Measurements from ENCODE around the gene EPHB2. TPM values are rescaled to one million over a fixed set of nuclear protein-coding genes. Genes with fewer than 3 reads are reported as not detected.
"Not testable (repeated sequence)": the region's sequence is repeated elsewhere in the genome, so short reads cannot be mapped to it uniquely, and the experiment has no call there.

EPHB2 gene
- total and polyA plus RNA-seq, 2 of the 4 experiments (the other 2 are of a cell fraction), result 52.3 to 58.8 TPM

GRCh38 chr1:22668840-22669239 is 41.8 kb upstream of the EPHB2 start:
- H3K14ac ChIP-seq (replicated peaks; ENCODE audit: low read depth, low read length); in situ Hi-C loops (cut with MboI; ENCODE audit: low sequenced_read_pairs); H3K4me2 ChIP-seq (ENCODE audit: low read depth, low read length); H4K91ac ChIP-seq (ENCODE audit: insufficient read depth, low read depth, low read length); POLR2A ChIA-PET (ENCODE audit: unreplicated experiment); H3K27ac ChIP-seq (ENCODE audit: insufficient read depth, low read length); H4K5ac ChIP-seq (ENCODE audit: low read depth, low read length); H3K9ac ChIP-seq (ENCODE audit: low read depth, low read length); H3K56ac ChIP-seq (ENCODE audit: extremely low read depth, insufficient read depth, low read length); H3K9me3 ChIP-seq (ENCODE audit: control insufficient read depth, insufficient read depth, low read length); H4K8ac ChIP-seq (ENCODE audit: low read depth in 2 of 2, low read length in 2 of 2); H3K18ac ChIP-seq (ENCODE audit: low read depth, low read length); H2BK20ac ChIP-seq (ENCODE audit: low read depth, low read length); H4K20me1 ChIP-seq (ENCODE audit: insufficient read depth, low read length); H2BK120ac ChIP-seq (ENCODE audit: low read depth, low read length); DNase-seq; H3K9me1 ChIP-seq (ENCODE audit: insufficient read depth, low read length); H3K4ac ChIP-seq (ENCODE audit: low read depth, low read length); dilution Hi-C loops (cut with HindIII; ENCODE audit: low sequenced_read_pairs, unreplicated experiment); H3K36me3 ChIP-seq (ENCODE audit: control insufficient read depth, insufficient read depth, low read length); H3K23ac ChIP-seq (ENCODE audit: low read depth, low read length); H2AFZ ChIP-seq (replicated peaks; ENCODE audit: low read length, poor library complexity); H3K4me1 ChIP-seq (ENCODE audit: control insufficient read depth, insufficient read depth, low read length); BruUV-seq (replicated peaks); CTCF ChIA-PET; H3K79me1 ChIP-seq (ENCODE audit: low read depth in 1 of 2, low read length in 2 of 2); H3K4me3 ChIP-seq (ENCODE audit: insufficient read depth, low read depth, low read length); H2AK9ac ChIP-seq (replicated peaks; ENCODE audit: low read depth, low read length, poor library complexity); ATAC-seq (ENCODE audit: low read depth); H2BK5ac ChIP-seq (ENCODE audit: low read depth, low read length, poor library complexity, severe bottlenecking); H2AK5ac ChIP-seq (ENCODE audit: low read depth, low read length); H2BK15ac ChIP-seq (ENCODE audit: low read depth, low read length): not testable (repeated sequence)
- WGBS, 2 experiments (ENCODE audit: extremely low coverage in 2 of 2, insufficient read length in 1 of 2), result no CpG with 5 or more reads among the region's 2 CpGs
- intact Hi-C loops (cut with micrococcal nuclease), result loop anchor here (10.0 kb wide), 1 partner anchor 296 kb away; no protein-coding TSS in a partner anchor
- H3K27me3 ChIP-seq (ENCODE audit: control insufficient read depth, insufficient read depth, low read length), result peaks cover 82% of the 10 kb centered on the region

Data from IMR-90 (cell line).